Right renal cortex interstitium (tissue), 3 donors: ENCODE data around the gene NGB. TPM values are rescaled to one million over a fixed set of nuclear protein-coding genes. Genes with fewer than 3 reads are reported as not detected.

ENCODE experiments used
- DNase-seq, 3 donors: peaks; one replicate each; pipeline ENCODE4 v3.0.0-alpha.2; 2013; ENCODE audit warnings: low read depth in 3 of 3, low spot score in 2 of 3
- polyA plus RNA-seq, 3 donors: library from polyadenylated mRNA; unstranded; fragments of 120-200 nt; gene quantifications; one replicate each; pipeline ENCODE4 v1.2.1, GENCODE V29; 2013; ENCODE audit not compliant: insufficient read length in 3 of 3

The NGB gene
- polyA plus RNA-seq, 3 donors: not detected

GRCh38 chr14:77239412-77239811 is 31.6 kb downstream of the NGB start:
- no peak for DNase-seq

- DNase-seq: no peak
Measured at GRCh38 chr14:77238996-77239395, 32.0 kb downstream of the NGB start.

DNA sequence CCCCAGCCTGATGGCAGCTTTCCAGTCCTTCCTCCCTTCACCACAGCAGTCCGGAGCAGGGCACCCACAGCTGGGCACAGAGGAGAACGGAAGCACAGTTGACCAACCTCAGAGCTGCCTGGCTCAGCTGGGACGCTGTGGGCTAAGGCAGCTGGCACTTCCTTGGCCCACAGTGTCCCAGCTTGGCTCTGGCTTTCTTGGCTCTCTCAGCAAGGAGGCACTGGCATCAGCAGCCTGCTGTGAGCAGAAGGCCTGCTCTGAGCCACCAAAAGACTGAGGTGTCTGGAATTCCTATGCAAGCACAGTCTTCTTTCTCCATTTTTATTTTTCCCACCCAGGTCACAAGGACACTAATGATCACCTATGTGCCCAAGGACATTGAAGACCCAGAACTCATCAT is 32.6 kb downstream of the NGB start:
- DNase-seq: no peak

DNA sequence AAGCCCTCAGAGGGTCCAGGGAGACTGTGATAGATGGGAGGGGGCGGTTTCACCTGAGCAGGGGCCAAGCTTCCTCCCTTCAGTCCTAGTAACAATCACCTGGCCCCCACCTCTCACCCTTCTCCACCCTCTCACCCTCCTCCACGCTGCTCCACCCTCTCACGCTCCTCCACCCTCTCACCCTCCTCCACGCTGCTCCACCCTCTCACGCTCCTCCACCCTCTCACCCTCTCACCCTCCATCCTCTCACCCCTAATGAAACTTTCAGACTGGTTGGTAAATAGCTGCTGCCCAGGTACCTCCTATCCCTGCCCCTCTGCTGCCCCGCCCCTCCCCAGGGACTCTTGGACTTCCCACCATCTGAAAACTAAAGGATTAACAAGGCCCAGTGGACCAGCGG is 34.2 kb downstream of the NGB start:
- no peak for DNase-seq

- DNase-seq: no peak
Measured at GRCh38 chr14:77231721-77232120, 39.3 kb downstream of the NGB start.

GRCh38 chr14:77230914-77231313 is 40.1 kb downstream of the NGB start:
- no peak for DNase-seq

DNA sequence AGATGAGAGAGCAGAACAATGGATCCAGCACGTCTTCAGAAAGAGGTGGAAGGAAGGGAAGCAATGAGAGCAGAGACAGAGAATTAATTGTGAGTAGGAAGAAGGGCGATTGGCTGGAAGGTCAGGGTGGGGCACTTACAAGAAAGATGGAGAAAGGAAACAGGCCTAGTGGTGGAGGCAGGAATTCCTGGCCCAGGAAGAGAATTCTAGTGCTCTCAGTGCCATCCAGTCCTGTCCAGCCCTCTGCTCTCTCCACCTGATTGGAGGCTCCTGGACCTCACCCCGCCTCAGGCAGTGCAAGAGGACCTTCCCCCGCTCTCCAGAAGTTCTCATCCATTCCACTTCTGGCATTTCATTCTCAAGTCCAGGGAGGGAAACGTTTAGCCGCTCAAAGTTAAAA is 43.0 kb downstream of the NGB start:
- DNase-seq: no peak

GRCh38 chr14:77225892-77226557 is 45.0 kb downstream of the NGB start:
- DNase-seq: no peak

DNA sequence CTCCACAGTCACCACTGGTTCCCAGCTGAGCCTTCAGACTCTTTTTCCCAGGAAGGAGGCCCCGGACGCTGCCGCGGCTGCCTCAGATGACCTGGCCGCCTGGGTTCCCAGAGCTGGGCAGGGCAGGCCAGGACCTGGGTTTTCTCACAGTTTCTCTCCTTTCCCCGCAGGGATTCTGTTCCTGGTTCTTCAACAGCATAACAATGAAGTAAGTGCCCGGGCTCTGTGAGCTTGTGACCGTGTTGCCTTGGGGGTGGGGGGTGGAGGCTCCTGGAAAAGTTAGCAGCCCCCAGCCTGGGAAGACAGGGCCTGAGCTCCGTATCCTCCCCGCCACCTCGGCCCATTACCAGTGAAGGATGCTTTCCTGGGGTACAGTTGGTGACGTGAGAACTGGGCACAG is 45.8 kb downstream of the NGB start:
- no peak for DNase-seq

DNA sequence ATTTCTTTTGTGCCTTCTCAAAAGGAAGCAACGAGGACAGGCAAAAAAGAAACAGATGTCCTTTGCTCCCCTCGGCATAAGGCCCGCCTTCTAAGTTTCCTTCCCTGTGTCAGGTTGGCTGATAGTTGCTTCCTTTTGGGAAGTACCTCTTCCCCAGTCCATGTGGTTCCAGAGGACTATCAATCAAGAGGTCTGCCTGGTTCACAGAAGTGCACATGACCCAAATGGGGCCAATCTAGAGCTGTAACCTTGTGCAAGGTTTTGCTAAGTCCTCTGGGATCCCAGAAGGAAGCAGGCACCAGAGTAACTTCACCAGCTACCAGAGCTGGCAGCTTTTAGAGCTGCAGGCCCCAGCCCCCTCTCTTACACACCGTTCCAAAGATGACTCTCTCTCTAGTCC is 46.8 kb downstream of the NGB start:
- no peak for DNase-seq

GRCh38 chr14:77222546-77223225 is 48.3 kb downstream of the NGB start:
- no peak for DNase-seq

DNA sequence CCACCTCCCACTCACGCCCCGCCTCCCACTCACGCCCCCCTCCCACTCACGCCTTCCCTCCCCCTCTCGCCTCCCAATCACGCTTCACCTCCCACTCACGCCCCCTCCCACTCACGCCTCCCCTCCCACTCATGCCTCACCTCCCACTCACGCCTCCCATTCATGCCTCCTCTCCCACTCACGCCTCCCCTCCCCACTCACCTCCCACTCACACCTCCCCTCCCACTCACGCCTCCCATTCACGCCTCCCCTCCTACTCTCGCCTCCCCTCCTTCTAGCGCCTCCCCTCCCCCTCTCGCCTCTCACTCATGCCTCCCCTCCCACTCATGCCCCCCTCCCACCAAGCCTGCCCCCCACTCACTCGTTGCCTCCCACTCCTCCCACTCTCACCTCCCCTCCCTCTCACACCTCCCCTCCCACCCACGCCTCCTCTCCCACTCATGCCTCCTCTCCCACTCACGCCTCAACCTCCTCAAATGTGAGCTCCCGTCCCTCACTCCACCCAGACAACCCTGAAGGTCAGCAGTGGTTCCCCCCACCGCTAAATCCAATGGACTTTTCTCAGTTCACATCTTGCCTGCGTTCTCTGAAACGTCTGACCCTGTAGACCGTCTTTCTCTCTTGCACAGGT is 49.6 kb downstream of the NGB start:
- DNase-seq: no peak

DNA sequence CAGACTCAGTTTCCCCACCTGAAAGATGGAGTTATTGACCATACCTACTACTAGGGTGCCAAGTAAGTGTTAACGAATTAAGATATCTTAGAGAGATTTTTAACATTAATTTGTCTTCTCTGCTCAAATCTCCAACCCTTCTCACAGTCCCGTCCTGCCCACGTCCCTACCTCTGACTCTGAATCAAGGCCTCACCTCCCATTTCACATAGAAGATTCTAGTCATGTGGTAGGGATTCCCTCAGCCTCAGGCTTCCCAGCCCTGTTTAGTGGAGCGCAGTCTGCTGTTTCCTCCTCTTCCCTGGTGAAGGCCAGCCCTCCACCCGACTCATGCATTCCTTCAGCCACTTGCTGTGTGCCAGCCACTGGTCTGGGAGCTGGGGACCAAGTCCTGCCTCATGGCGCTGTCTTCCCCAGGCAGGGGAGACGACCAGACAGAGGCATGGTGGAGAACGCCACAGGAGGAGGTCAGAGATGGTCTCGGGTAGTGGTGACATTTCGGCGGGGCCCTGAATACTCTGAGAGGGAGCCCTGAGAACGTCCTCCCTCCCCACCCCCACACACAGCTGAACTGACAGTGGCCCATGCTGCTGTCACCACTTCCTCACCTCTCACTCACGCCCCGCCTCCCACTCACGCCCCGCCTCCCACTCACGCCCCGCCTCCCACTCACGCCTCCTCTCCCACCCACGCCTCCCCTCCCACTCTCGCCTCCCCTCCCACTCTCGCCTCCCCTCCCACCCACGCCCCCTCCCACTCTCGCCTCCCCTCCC is 50.6 kb downstream of the NGB start:
- DNase-seq: no peak

- no peak for DNase-seq
Measured at GRCh38 chr14:77219591-77219990, 51.4 kb downstream of the NGB start.

GRCh38 chr14:77217551-77217950 is 53.5 kb downstream of the NGB start:
- DNase-seq: no peak

Other genes with a start within 250 kb of the NGB start
- 10 to 100 TPM; 42.5 to 48.1 (median 45.5) TPM for gene IRF2BPL, start 242.5 kb downstream of the NGB start, polyA plus RNA-seq
- 10 to 100 TPM; 24.2 to 25.4 (median 24.3) TPM for gene CIPC, start 172.9 kb downstream of the NGB start, polyA plus RNA-seq
- gene ZDHHC22, start 129.4 kb downstream of the NGB start, polyA plus RNA-seq: under 1 TPM; 0.35 to 0.46 (median 0.41) TPM
- gene TMEM63C, start 89.4 kb downstream of the NGB start, polyA plus RNA-seq: 1 to 10 TPM in 2 of 3 donors, under 1 TPM in 1; 0.79 to 2.1 (median 1.5) TPM
- gene POMT2, start 49.7 kb upstream of the NGB start, polyA plus RNA-seq: 10 to 100 TPM; 38.6 to 39.9 (median 39.1) TPM
- gene GSTZ1, start 49.8 kb upstream of the NGB start, polyA plus RNA-seq: 10 to 100 TPM; 21.0 to 28.5 (median 26.4) TPM
- 10 to 100 TPM; 21.4 to 22.5 (median 22.2) TPM for gene TMED8, start 105.9 kb upstream of the NGB start, polyA plus RNA-seq
- gene SAMD15, start 106.2 kb upstream of the NGB start, polyA plus RNA-seq: 10 to 100 TPM in 1 of 3 donors, 1 to 10 TPM in 2; 8.4 to 10.6 (median 9.8) TPM
- gene NOXRED1, start 152.3 kb upstream of the NGB start, polyA plus RNA-seq: 1 to 10 TPM; 2.2 to 2.6 (median 2.3) TPM
- gene VIPAS39, start 186.4 kb upstream of the NGB start, polyA plus RNA-seq: 10 to 100 TPM; 30.3 to 33.1 (median 30.9) TPM
- 100 to 1,000 TPM; 249 to 271 (median 249) TPM for gene AHSA1, start 186.9 kb upstream of the NGB start, polyA plus RNA-seq
- gene ISM2, start 227.6 kb upstream of the NGB start, polyA plus RNA-seq: 1 to 10 TPM; 1.3 to 2.8 (median 1.4) TPM